ENCODE measurements around the gene PLCB1.
"Not testable (repeated sequence)": the region's sequence is repeated elsewhere in the genome, so short reads cannot be mapped to it uniquely, and the experiment has no call there.

DNA sequence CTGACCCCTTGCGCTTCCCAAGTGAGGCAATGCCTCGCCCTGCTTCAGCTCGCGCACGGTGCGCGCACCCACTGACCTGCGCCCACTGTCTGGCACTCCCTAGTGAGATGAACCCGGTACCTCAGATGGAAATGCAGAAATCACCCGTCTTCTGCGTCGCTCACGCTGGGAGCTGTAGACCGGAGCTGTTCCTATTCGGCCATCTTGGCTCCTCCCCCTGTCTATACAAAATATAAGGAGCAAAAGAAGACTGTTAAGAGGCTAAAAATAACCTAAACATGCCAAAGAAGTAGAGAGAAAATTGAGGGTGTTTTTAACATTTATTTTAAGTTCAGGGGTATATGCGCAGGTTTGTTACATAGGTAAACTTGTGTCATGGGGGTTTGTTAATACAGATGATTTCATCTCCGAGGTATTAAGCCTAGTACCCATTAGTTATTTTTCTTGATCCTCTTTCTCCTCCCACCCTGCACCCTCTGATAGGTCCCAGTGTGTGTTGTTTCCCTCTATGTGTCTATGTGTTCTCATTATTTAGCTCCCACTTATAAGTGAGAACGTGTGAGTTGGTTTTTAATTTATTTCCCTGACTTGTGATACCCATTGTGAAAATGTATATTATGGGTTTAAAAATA, 469.0 kb downstream of the PLCB1 start:
- TF ChIP-seq CTCF (IDR thresholded peaks at IDR 0.05; ENCODE audit: low read length); EZH2 (IDR thresholded peaks at IDR 0.05; ENCODE audit: borderline replicate concordance, low read length): not testable (repeated sequence)
